Activated CD4-positive, CD25-positive, alpha-beta regulatory T cell treated with anti-CD3 and anti-CD28 coated beads, Interleukin-2, amount 50 U/mL, for 24 hours (primary cell): ENCODE measurements around the gene AFF1.

Experiments
- ATAC-seq, 2 donors: fragments of 150-1000 bp; cut with Tn5 transposase; one replicate each; pipeline ENCODE4 v1.10.0; 2021; ENCODE audit warnings: mild to moderate bottlenecking in 1 of 2, moderate library complexity in 1 of 2

Gene AFF1

DNA sequence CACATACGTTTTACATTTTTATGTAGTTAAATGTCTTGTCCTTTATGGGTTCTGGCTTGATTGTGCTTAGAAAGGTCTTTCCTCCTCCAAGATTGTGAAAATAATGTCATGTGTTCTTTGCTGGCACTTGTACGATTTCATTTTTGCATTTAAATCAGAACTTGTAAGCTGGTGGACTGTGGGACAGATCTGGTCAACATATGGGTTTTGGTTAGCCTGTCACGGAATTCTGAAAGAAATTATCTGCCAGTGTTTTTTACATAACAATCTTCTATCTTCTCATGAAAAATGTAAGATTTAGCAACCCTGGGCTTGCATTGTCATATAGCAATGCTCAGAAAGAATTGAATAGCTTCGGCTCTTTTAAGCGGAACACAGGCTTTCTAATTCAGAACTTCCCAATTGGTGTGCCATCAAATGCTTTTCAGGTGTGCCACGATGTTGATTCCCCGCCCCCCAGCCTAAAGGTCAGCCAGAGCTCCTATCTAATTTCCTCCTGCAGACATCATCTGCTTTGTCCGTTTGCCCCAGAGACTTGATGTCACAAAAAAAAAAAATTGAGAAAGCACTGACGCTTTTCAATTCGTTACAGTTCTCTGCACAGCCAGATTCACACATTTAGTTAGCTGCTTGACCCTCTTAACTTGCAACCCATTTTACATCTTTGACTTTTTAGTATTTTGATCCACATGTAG is 16.2 kb downstream of the AFF1 start:
- no peak for ATAC-seq

DNA sequence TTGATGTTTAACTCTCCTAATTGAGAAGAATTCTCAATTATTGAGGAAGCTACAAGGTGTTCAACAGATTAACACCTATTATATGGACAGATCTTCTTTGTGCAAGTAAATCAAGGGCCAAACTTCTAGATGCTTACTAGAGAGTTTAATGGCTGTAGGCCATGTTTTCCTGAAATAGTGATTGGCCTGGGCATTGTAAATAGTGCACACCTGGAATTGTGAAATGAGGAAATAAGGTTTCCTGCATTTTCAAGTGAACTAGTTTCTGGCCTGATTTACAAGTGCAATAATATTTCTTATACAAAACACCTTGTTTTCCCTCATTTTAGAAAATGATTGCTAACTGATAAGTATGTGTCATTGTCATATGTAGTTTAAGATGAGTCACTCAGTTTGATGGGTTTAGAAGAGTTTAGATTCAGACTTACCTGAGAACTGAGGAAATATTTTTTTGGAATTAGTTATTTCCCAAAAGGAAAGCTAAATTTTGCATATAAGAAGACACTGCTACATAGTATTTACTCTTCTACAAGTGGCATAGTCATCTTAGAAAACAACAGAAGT is 21.2 kb downstream of the AFF1 start:
- ATAC-seq: peak; percentile 63 to 67

DNA sequence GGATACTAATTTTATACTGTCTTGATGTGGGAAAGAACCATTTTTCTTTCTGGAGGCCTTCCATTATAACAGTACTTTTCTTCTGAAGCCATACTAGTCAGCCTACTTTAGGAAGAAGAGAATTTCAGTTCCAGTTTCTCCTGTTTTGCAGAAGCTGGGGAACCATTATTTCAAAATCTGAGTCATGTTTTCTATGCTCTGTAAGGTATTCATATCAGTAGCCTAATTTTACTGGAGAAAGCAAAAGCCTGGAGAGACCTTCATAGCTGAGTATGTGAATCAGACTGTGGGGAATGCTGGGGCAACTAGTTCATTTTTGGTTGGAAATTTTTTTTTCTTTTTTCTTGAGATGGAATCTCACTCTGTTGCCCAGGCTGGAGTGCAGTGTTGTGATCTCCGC is 22.4 kb downstream of the AFF1 start:
- ATAC-seq: peak; percentile 60 to 80

DNA sequence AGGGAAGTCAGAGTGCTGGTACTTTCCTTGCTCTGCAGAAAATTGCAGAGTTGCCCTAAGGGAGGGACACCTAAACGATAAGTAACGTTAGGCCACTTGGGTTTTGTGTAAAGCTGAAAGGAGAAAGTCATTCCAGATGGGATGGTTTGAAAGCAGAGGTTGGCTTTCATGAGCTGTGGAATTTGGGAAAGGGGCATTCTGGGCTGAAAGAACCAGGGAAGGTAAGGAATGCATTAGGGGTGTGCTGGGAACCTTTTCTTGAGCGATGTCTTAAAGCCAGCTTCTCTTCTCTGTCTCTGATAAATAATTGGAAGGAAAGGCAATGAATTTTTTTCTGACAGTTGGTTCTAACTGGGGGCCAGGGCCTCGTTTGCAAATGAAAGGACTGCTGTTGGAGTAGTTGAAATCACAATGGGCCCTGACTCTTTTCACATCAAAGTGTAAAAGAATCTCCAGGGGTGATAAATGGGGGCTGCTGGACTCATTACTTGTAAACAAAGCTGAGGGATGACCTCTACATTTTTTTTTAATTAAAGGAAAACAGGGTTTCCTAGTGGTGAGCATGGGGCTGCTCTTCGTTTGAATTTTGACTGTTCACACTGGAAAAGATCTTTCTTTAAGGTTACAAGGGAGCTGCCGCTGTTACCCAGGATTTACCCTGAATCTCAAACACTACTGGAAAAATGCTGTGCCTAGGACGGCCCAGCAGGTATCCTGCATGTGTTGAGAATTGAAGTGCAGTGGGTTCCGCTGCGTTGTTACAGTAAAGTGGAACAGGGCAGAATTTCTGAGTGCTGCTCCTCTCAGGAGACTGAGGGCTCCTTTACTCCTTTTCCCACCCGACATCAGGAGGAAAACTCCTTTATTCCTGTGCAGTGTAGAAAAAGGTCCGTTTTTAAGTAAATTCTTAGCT is 25.0 kb downstream of the AFF1 start:
- ATAC-seq: no peak

DNA sequence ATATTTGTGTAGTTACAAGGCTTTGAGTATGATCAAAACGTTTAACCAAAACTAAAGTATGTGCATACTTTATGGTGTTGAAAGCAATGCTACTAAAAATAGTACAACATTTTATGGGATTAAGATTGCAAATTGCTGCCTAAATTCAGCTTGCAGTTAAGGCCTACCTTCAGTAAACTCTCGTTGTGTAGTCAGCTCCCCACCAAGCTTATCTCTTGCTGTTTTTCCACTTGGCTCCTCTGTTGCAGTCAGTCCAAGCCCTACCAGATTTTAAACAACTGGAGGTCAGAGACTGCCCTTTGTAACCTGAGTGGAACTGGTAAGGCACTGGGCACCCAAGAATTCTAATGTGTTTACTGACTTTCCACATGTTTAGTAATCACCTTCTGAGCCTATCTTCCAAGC is 25.7 kb downstream of the AFF1 start:
- ATAC-seq: no peak

DNA sequence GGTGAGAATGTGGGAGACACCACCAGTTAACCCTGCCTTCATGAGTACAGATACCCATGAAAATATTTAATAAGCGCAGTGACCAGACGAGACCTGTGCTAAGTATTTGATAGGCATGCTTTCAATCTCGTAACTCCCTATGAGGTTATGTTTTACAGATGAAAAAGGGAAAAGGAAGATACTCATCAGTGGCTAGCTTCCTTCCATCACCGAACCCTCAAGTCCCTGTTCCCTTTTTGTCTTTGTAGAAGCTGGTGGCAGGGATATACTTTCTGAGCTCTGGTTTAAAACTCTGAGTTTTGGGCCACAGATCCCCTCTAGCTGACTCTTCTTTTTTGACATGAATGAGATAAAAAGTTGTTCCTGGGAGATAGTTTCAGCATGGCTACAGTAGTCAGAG is 26.3 kb downstream of the AFF1 start:
- no peak for ATAC-seq

DNA sequence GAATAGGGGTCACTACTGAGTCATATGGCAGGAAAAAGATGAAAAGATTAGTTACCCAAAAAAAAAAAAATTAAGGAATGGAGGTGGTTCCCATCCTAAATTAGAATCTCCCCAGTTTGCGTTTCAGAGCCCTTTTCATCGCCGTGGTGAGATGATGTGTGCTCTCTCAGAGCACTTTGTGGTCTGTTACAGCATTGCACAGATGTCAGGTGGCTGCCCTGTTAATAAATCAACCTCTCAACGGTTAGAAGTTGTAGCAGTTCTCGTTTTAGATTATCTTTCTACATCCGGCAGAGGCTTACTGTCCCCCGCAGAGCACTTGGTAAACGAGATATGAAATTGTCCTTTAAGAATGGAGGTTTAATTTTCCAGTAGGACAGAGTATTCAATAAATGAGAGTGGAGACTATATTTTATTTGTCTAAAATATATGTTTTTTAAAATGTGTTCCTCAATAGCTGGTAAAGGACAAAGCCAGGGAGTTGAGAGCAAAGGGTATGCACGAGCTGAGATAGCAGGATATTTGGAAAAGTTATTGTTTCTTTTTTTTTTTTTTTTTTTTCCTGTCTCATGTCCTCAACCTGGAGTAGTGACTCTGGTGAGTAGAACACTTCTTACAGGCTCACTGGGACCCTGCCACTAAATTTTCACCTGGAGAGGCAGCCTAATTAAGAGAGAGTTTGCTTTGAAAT is 26.9 kb downstream of the AFF1 start:
- peak; percentile 56 to 58 for ATAC-seq

DNA sequence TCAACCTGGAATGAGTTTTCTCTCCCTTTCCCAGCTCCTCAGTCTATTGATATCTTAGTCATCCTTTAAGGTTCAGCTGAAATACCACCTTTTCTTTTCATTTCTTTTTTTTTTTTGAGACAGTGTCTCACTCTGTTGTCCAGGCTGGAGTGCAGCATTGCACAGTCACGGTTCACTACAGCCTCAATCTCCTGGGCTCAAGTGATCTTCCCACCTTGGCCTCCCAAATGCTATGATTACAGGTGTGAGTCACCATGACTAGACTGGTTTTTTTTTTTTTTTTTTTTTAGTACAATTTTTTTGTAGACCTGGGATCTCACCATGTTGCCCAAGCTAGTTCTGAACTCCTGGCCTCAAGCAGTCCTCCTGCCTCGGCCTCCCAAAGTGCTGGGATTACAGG is 28.9 kb downstream of the AFF1 start:
- ATAC-seq: peak; percentile 37 to 52

DNA sequence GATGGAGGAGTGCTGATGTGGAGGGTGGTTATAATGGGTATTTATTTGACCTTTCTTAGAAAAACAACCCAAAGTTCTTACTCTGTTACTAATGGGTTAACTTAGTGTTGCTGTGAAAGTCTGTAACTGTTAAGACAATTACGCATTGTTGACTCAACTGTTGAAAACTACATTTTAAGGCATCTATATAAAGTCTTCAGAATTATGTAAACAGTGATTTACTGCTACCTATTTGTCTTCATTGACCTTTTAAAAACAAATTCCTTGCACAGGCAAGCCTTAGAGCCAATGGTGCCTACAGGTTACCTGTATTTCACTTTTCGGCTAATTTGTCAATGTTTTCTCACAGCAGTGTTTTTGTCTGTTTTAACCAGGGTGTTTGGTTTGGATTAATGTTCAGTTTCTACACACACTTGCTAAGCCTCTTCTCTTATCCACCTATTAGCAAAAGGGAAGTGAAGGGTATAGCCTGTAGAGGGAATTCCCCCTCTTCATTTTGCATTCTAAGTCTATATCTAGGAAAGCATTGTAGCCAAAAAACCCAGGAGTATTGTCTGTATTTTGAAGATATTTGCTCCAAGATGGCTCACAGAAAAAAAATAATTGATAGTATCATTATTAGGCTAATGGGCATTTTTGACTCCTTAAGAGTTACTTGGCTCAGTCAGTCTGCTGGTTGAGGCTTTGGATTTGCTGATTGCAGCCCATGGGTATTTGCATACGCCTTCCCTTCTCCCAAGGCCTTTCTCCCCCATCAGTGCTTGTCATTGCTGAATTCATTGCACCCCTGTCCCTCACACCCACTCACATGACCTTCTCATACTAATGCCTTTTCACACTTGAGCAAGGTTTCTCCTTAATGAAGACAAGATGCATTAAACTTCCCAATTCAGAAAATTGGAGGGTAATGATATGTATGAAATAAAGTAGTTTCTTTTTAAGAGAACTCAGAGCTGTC is 30.5 kb downstream of the AFF1 start:
- no peak for ATAC-seq

DNA sequence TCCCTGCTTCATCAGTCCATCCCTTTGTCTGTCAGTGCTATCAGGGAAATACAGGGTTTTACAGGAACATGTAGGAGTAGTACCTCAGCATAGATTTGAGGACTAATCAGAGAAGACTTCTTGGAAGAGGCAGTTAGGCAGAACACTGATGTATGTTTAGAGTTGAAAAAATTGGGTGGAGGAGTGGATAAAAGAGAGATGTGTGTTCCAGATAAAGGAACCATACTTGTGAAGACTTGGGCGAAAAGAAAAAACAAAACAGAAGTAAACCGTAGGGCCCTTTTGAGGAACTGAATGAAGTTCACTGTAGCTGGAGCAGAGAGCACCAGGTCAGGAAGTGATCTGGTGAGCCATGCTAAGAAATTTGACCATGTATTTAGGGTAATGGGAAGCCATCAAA is 32.3 kb downstream of the AFF1 start:
- no peak for ATAC-seq

DNA sequence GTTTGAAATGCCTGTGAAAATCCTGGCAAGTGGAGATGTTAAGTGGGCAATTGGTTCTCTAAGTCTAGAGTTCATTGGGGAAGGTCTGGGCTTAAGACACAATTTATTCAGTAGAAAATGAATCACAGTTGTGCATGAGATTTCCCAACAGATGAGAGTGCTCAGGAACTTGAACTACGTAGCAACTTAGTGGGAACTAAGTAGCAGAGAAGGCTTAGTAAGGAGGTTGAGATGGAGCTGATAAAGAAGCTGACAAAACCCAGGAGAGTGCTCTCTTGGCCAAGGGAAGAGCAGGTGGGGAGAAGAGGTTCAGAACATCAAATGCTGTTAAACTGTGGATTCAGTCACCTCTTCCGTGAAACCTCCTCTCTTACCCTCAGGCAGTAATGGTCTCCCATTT is 33.0 kb downstream of the AFF1 start:
- no peak for ATAC-seq

DNA sequence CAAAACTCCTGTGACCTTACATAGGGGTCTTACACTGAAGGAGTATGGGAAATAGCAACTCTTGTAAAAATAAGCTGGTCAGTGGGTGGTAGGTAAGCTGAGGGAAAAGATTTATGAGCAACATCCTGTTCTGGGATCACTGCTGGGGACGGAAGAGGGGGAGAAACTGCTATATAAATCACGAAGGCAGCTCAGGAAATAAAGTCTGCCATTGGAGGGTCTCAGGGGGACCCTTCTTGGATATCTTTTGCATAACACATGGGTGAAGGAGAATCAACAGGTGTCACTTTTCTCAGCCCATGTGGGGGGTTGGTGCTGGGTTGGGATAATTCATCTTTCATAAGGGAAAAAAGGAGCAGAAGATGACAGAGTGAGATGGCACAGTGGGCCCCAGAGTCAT is 33.7 kb downstream of the AFF1 start:
- ATAC-seq: no peak

DNA sequence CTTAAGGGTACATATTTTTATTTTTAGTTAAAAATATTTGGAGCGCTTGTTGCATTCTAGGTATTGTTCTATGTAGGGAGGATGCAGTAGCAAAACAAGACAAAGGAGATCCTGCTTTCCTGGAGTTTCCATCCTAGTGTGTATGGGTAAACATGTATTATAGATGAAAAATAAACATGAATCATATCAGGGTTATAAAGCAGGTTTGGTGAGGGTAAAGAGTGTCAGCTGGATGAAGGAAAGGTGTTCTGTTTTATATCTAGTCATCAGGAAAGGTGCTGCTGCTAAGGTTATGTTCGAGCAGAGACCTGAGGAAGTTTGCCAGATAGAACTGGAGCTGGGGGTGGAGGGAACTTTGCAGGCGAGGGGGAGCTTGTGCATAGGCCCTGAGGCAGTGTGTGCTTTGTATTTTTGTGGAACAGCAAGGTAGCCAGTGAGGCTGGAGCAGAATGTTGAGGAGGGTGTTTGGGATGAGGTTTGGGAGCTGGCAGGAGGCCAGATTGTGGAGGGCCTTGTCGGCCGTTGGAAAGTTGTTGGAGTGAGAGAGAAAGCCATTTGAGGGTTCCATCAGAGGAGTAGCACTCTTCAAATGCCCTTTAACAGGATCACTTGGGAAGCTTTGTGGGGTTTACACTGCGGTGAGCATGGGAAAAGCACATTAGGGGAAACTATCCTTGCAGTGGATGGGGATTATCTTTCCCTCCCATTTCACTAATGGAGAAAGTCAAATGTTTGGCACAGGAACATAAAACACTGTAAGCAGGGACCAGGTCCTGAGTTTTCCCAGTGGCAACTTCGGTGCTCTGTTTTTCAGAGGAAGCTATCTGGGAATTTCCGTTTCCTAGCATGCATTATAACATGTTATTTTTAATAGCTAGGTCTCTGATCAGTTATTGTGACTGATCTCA is 35.9 kb downstream of the AFF1 start:
- ATAC-seq: no peak

DNA sequence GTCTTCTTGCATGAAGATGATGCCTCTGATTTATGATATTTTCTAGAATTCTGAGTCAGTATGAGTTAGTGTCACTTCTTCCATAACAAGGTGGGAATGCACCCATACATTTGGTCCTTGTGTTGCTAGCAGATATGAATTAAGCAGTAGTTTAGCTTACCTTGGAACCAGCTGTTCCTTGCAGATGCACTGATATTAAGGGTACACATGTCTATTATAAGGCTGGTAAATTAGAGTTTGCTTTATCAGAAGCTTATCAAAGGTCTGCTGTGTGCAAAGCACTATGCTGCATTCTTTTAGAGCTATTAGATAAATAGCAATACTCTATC is 36.5 kb downstream of the AFF1 start:
- peak; percentile 80 for ATAC-seq

DNA sequence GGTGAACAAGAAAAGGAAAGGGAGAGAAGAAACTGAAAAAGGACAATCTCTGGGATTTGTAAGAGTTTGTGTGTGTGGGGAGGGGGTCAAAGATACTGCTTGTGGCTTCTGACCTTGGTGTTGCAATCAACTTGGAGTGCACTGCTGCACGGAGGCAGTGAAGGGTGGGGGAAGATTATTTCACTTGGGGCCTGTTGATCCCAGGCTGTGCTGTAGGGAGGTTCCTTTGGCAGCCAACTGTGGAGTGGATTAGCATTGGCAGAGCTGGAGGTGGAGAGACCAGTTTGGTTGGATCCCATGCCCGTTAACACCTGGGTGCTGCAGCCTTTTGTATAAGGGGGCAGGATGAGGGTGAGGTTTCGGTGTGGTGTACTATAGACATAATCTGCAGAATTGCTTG is 38.2 kb downstream of the AFF1 start:
- no peak for ATAC-seq

DNA sequence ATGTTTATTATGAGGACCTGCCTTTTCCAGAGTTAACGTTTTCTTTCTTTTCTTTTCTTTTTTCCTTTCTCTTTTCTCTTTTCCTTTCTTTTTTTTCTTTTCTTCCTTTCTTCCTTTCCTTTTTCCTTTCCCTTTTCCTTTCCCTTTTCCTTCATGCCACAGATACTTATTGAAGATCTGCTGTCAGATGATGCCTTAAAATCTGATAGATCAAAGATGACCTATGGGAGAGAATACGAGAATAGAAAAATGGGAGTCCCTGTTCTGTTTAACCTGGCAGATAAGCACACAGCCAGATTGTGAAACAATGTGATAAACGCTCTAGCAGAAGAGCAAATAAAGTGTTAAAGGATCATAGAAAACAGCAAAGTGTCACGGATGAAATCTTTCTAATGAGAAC is 38.9 kb downstream of the AFF1 start:
- ATAC-seq: no peak

DNA sequence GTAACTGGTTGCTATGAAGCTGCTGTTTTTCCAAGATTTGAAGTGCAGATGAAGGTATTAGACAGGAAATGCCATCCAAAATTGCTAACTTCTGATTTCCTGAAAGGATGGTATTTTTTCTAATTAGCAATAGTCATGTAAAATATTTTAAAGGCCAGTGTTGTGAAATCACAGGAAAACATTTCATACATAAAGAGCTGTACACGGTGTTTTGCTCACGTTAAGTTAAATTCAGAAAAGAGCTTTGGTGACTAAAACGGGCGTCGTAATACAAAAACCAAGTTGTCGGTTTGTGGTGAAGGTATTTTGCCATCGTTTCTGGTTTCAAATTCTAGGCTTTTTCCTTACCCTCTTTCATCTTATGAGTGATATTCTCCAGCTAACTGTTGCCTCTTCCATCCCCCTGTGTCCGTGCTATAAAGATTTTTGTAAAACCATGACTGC is 39.8 kb downstream of the AFF1 start:
- no peak for ATAC-seq

DNA sequence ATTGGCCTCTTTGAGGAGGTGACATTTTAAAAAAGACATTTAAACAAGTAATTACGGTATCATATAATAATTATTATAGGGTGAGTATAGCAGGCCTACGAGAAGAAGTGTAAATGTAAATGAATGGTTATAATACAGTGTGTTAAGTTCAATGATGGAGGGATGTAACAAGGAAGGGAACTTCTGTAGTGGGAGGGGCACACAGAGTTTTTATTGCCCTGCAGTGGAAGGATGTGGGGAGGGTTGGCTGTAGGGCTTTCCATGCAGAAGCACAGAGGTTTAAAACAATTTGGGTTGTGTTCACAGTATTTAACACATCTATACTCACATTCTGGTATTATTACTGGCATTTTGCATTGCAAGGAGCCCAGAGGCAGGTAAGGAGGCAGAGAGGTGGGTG is 41.1 kb downstream of the AFF1 start:
- no peak for ATAC-seq

DNA sequence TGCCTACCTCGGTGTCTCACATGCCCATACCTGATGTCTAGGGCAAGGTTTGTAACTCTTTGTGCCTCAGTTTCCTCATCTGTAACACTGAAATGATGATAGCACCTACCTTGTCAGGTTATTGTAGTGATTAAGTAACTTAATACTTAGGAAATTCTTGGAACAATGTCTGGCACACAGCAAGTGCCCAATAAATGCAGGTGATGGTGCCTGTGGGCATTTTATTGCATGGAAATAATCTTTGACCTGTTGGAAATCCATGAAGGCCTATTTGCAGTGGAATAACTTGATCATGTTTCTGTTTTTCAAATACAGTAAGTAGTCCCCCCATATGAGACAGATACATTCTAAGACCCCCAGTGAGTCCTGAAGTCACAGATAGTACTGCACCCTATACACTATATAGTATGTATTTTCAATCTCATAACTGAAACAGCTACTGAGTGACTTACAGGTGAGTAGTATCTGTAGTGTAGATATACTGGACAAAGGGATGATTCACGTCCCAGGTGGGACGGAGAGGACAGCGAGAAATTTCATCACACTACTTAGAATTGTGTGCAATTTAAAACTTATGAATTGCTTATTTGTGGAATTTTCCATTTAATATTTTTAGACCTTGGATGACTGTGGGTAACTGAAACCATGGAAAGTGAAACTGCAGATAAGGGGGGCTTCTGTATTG is 42.1 kb downstream of the AFF1 start:
- ATAC-seq: peak; percentile 60 to 72

DNA sequence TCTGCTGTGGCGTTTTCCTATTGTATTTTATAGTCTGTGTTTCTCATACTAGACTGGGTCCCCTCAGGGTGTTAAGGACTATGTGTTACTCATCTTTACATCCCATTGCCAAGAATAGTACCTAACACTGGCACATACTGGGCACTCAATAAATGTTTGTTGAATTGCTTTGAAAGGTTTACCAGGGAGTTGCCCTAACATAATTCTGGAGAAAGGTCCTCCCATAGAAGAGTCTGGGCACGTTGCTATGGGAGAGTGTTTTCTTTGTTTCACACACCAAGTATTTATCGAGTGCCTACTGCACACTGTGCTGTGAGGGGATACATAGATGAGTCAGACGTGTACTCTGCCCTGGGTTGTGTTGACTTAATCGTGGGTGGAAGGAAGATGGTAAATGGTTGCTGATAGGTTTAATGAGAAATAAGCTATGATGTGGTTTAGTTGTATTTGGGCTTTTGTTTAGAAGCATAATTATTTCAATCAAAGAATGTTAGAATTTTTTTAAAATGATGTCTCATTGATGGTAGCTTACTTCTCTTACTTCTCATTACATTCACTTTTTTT is 42.9 kb downstream of the AFF1 start:
- peak; percentile 80 to 87 for ATAC-seq
